ENCODE results near the gene NT5C3A. TPM values are rescaled to one million over a fixed set of nuclear protein-coding genes. Genes with fewer than 3 reads are reported as not detected.

NT5C3A gene
- total and polyA plus RNA-seq, 2 of the 8 experiments (the other 6 are each of a cell fraction or from before 2014, with no cell fraction given): 7.5 to 22.7 TPM

GRCh38 chr7:33039903-33040292, 22.7 kb downstream of the NT5C3A start:
- no peak overlapping the region for H3K27ac ChIP-seq (ENCODE audit: low read depth, low read length)
- peaks cover 0 to 74% of the 10 kb centered on the region in 2 experiments; a peak in 3 of 4 replicates for H3K79me2 ChIP-seq (ENCODE audit: control insufficient read depth in 1 of 2, insufficient read depth in 2 of 2, low read length in 2 of 2)
- H3K27me3 ChIP-seq (replicated peaks in 1 of 4; ENCODE audit: control insufficient read depth in 3 of 4, extremely low read depth in 1 of 4, insufficient read depth in 3 of 4, low read length in 3 of 4): no peaks in the 10 kb centered on the region
- no peak overlapping the region for H2BK15ac ChIP-seq (ENCODE audit: low read length)
- no peak overlapping the region for H2AFZ ChIP-seq (ENCODE audit: low read length)
- no peaks in the 10 kb centered on the region for H3K9me3 ChIP-seq (ENCODE audit: insufficient read depth in 2 of 2, low read depth in 1 of 2, low read length in 1 of 2)
- H4K5ac ChIP-seq (ENCODE audit: insufficient read length, low read depth, low read length): no peak overlapping the region
- no peak overlapping the region for H3K4me2 ChIP-seq (ENCODE audit: insufficient read depth in 1 of 2, low read depth in 2 of 2, low read length in 2 of 2)
- no peaks in the 10 kb centered on the region for H3K23me2 ChIP-seq (ENCODE audit: low read depth, low read length)
- no peak overlapping the region for H3K9ac ChIP-seq (replicated peaks in 1 of 4; ENCODE audit: extremely low read depth in 1 of 4, low read depth in 3 of 4, low read length in 3 of 4)
- H3K36me3 ChIP-seq (ENCODE audit: control insufficient read depth in 2 of 4, insufficient read depth in 4 of 4, low read length in 3 of 4): peaks cover 0 to 3% (median 0%) of the 10 kb centered on the region in 4 experiments; a peak in 1 of 8 replicates
- ChIA-PET CTCF (ENCODE audit: partially characterized antibody) (interaction anchor here (0.6 to 1.1 kb wide), 3 partner anchors 9 to 68 kb away, joined by 3 to 4 read pairs (median 4); no protein-coding TSS in a partner anchor), POLR2A (ENCODE audit: partially characterized antibody) (no interaction called here)
- no peak overlapping the region for H3K18ac ChIP-seq (ENCODE audit: extremely low read depth, low read length)
- peaks cover 0 to 3% of the 10 kb centered on the region in 2 experiments for H4K20me1 ChIP-seq (replicated peaks in 1 of 2; ENCODE audit: control insufficient read depth in 1 of 2, insufficient read depth in 2 of 2, low read length in 2 of 2)
- no peak overlapping the region for H3K23ac ChIP-seq (ENCODE audit: insufficient read length)
- no peak overlapping the region for H3K14ac ChIP-seq (ENCODE audit: insufficient read length)
- H3K4me3 ChIP-seq (ENCODE audit: extremely low read depth in 1 of 4, insufficient read depth in 2 of 4, low read depth in 3 of 4, low read length in 4 of 4): no peak overlapping the region
- H4K91ac ChIP-seq (replicated peaks; ENCODE audit: insufficient read length, low read length): no peak overlapping the region
- no peak overlapping the region for H2BK5ac ChIP-seq (ENCODE audit: low read depth, low read length)
- no peak overlapping the region for H3K4ac ChIP-seq (replicated peaks; ENCODE audit: insufficient read length, low read depth, low read length)
- DNase-seq (ENCODE audit: low read depth in 1 of 2, low spot score in 2 of 2): no peak
- H2AK5ac ChIP-seq (ENCODE audit: low read depth, low read length): no peak overlapping the region
- no peak overlapping the region for H3K56ac ChIP-seq (replicated peaks; ENCODE audit: insufficient read length, low read depth, low read length)
- H3K79me1 ChIP-seq (ENCODE audit: low read depth, low read length): peaks cover 3% of the 10 kb centered on the region; the same call in 1 of the 2 replicates
- 95% methylated on average over 1 of the region's 1 CpG; no CpG with 5 or more reads in 1 of the 2 experiments for WGBS, 2 experiments (ENCODE audit: extremely low coverage in 1 of 2, insufficient coverage in 1 of 2, insufficient read length in 1 of 2, insufficient replicate concordance in 2 of 2, low coverage in 1 of 2, low lambda C conversion rate in 2 of 2, missing lambda C conversion rate in 1 of 2)
- no peak overlapping the region for H2BK20ac ChIP-seq (ENCODE audit: low read length)
- H4K8ac ChIP-seq (ENCODE audit: extremely low read depth, insufficient read depth, low read length): no peak overlapping the region
- H2BK12ac ChIP-seq (ENCODE audit: low read depth, low read length): no peak overlapping the region
- H2BK120ac ChIP-seq (replicated peaks; ENCODE audit: low read depth, low read length): no peak overlapping the region
- FAIRE-seq: no peak
- no peaks in the 10 kb centered on the region for H3K4me1 ChIP-seq (replicated peaks in 1 of 4; ENCODE audit: control insufficient read depth in 3 of 4, insufficient read depth in 4 of 4, low read length in 3 of 4)
- TF ChIP-seq CREB1 (IDR thresholded peaks at IDR 0.05) (no peak), EZH2 (IDR thresholded peaks at IDR 0.05; ENCODE audit: low read depth, low read length, severe bottlenecking) (no peak), CTCF (IDR thresholded peaks at IDR 0.05; ENCODE audit: control extremely low read depth in 1 of 3, insufficient read depth in 1 of 3, low read depth in 1 of 3, low read length in 3 of 3) (no peak), YY1 (IDR thresholded peaks at IDR 0.05; ENCODE audit: low read depth, low read length) (no peak), FOSL1 (IDR thresholded peaks at IDR 0.05; ENCODE audit: insufficient read depth, low read depth, low read length) (no peak), BRCA1 (IDR thresholded peaks at IDR 0.05; ENCODE audit: low read depth, low read length) (no peak), CBX5 (IDR thresholded peaks at IDR 0.05; ENCODE audit: low read depth, low read length) (no peak), TCF12 (IDR thresholded peaks at IDR 0.05; ENCODE audit: low read depth, low read length) (no peak), SRF (IDR thresholded peaks at IDR 0.05; ENCODE audit: low read depth, low read length) (no peak)
- TF ChIP-seq, protein P1, sequence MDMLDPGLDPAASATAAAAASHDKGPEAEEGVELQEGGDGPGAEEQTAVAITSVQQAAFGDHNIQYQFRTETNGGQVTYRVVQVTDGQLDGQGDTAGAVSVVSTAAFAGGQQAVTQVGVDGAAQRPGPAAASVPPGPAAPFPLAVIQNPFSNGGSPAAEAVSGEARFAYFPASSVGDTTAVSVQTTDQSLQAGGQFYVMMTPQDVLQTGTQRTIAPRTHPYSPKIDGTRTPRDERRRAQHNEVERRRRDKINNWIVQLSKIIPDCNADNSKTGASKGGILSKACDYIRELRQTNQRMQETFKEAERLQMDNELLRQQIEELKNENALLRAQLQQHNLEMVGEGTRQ (IDR thresholded peaks at IDR 0.05; ENCODE audit: low read length): no peak
- TF ChIP-seq, protein P2, sequence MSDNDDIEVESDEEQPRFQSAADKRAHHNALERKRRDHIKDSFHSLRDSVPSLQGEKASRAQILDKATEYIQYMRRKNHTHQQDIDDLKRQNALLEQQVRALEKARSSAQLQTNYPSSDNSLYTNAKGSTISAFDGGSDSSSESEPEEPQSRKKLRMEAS (IDR thresholded peaks at IDR 0.05): no peak

Measured in H1 (cell line).